Tracheal epithelial cell (primary cell): Measurements from ENCODE around the gene CD55. TPM values are rescaled to one million over a fixed set of nuclear protein-coding genes. Genes with fewer than 3 reads are reported as not detected.

Source experiments
- total RNA-seq: library from RNA; depleted of rRNA; stranded (reverse); fragments of >200 nt; gene quantifications from 2 replicates; pipeline ENCODE4 v1.2.1, GENCODE V29; 2014

The CD55 gene, protein sequence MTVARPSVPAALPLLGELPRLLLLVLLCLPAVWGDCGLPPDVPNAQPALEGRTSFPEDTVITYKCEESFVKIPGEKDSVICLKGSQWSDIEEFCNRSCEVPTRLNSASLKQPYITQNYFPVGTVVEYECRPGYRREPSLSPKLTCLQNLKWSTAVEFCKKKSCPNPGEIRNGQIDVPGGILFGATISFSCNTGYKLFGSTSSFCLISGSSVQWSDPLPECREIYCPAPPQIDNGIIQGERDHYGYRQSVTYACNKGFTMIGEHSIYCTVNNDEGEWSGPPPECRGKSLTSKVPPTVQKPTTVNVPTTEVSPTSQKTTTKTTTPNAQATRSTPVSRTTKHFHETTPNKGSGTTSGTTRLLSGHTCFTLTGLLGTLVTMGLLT
- 31.8 and 79.3 TPM in 2 replicates for total RNA-seq

DNA sequence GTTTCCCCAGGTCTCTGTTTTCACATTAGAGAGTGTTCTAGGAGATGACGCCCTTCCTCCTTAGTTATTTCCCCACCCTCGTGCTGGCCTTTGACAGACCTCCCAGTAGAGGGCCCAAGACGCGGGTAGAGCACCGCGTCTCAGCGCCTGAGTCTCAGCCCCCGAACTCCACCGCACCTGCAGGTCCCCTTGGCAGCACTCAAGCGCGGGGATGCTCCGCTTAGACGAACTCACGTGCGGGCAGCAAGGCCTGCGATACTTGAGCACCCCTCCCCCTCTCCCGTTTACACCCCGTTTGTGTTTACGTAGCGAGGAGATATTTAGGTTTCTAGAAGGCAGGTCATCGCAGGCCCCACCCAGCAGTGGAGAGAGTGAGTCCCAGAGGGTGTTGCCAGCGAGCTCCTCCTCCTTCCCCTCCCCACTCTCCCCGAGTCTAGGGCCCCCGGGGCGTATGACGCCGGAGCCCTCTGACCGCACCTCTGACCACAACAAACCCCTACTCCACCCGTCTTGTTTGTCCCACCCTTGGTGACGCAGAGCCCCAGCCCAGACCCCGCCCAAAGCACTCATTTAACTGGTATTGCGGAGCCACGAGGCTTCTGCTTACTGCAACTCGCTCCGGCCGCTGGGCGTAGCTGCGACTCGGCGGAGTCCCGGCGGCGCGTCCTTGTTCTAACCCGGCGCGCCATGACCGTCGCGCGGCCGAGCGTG, at the start of gene CD55:
CD55 (plus strand) TSS at position 600 of the 711 bp plus-strand sequence; CDS start at position 688, 88 bp downstream.

Other genes starting within 250 kb of the CD55 start
- gene C4BPB, start 232.8 kb upstream of the CD55 start, total RNA-seq = not detected in 2 replicates
- gene C4BPA, start 217.4 kb upstream of the CD55 start, total RNA-seq = not detected in 2 replicates
- gene CR2, start 132.7 kb downstream of the CD55 start, total RNA-seq = 0.21 TPM in 1 of 2 replicates, not detected in the other
- gene CR1, start 174.5 kb downstream of the CD55 start, total RNA-seq = not detected in 2 replicates